DND-41 (cell line): ENCODE results near the gene EIF5A.

Experiments
- ATAC-seq: fragments of 200-7000 bp; cut with Tn5 transposase; 3 replicates; pipeline ENCODE4 v1.9.1; 2021; ENCODE audit warnings: low read depth; ENCODE audit not compliant: insufficient read depth
- DNase-seq: peaks from one replicate; pipeline ENCODE4 v3.0.0-alpha.2; 2020
- H2AFZ ChIP-seq: 2 replicates; pipeline ENCODE4 v1.6.0; 2012; ENCODE audit warnings: low read depth, low read length
- H3K27ac ChIP-seq: 2 replicates; pipeline ENCODE4 v1.5.1; 2012; ENCODE audit warnings: low read length, inconsistent platforms
- H3K27me3 ChIP-seq: fragments of 200-600 bp; sonication (generic); 2 replicates; pipeline ENCODE4 v1.6.0; 2012; ENCODE audit warnings: low read length, mild to moderate bottlenecking, inconsistent platforms; ENCODE audit not compliant: insufficient read depth, poor library complexity
- H3K36me3 ChIP-seq: 2 replicates; pipeline ENCODE4 v1.5.1; 2012; ENCODE audit warnings: low read length, inconsistent platforms; ENCODE audit not compliant: insufficient read depth
- H3K4me1 ChIP-seq: 2 replicates; pipeline ENCODE4 v1.5.1; 2012; ENCODE audit warnings: mild to moderate bottlenecking, low read length; ENCODE audit not compliant: insufficient read depth
- H3K4me2 ChIP-seq: 2 replicates; pipeline ENCODE4 v1.6.0; 2012; ENCODE audit warnings: mild to moderate bottlenecking, moderate library complexity, low read length, inconsistent platforms; ENCODE audit not compliant: insufficient read depth
- H3K4me3 ChIP-seq, 2 experiments: fragments of 200-600 bp in 1 of 2; shearing (Covaris generic) in 1 of 2; 2 replicates each; pipeline ENCODE4 v1.5.1; 2012 to 2016; ENCODE audit warnings: inconsistent platforms in 2 of 2, low read length in 2 of 2, mild to moderate bottlenecking in 2 of 2, low read depth in 1 of 2, moderate library complexity in 1 of 2
- H3K79me2 ChIP-seq: 2 replicates; pipeline ENCODE4 v1.6.0; 2012; ENCODE audit warnings: low read length, inconsistent platforms; ENCODE audit not compliant: insufficient read depth
- H3K9ac ChIP-seq: 2 replicates; pipeline ENCODE4 v1.6.0; 2012; ENCODE audit warnings: low read depth, mild to moderate bottlenecking, inconsistent platforms, low read length, moderate library complexity
- H3K9me3 ChIP-seq: 2 replicates; pipeline ENCODE4 v1.5.1; 2012; ENCODE audit warnings: low read length, moderate library complexity, mild to moderate bottlenecking, inconsistent platforms; ENCODE audit not compliant: insufficient read depth, severe bottlenecking
- H4K20me1 ChIP-seq: 2 replicates; pipeline ENCODE4 v1.6.0; 2012; ENCODE audit warnings: low read length; ENCODE audit not compliant: insufficient read depth
- EZH2 ChIP-seq: IDR thresholded peaks from 3 replicates; pipeline ENCODE4 v1.6.1; 2012; ENCODE audit warnings: borderline replicate concordance, low read depth, mild to moderate bottlenecking, moderate library complexity, low read length, inconsistent platforms; ENCODE audit not compliant: severe bottlenecking
- TF ChIP-seq, protein P1 (sequence below): IDR thresholded peaks from 2 replicates; pipeline ENCODE4 v1.5.1; 2012; ENCODE audit warnings: borderline replicate concordance, low read length, moderate library complexity, mild to moderate bottlenecking; ENCODE audit not compliant: poor library complexity, severe bottlenecking; ENCODE audit errors: extremely low read depth

Gene EIF5A

DNA sequence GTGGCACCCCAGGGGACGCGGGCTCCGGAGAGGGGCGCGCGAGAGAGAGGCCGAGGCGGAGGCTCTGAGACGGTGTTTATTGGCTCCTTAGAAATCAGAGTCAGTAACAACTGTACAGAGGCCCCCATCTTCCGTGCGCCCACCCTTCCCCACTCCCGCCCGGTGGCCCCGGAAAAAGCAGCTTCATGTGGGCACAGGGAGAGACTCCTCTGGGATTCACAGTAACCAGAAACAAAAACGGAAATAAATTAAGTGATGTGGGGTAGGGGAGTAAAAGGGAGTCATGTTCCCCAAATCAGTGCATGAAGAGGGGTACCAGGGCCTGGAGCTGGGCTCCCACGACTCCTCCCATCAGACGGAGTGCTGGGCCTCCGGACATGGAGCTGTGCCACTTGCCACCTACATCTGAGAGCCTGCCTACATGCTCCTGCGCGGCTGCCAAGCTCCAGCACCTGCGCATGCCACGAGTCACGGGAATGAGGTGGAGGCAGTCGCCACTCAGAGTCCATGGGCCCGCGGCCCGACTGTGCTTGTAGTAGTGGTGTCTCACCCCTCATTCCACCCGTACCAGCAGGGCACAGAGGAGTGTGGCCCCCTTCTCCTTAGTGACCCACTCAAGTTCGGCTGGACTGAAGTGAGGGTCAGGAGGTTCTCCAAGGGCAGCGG lies 8.3 kb downstream of the EIF5A start:
- TF ChIP-seq, protein P1, sequence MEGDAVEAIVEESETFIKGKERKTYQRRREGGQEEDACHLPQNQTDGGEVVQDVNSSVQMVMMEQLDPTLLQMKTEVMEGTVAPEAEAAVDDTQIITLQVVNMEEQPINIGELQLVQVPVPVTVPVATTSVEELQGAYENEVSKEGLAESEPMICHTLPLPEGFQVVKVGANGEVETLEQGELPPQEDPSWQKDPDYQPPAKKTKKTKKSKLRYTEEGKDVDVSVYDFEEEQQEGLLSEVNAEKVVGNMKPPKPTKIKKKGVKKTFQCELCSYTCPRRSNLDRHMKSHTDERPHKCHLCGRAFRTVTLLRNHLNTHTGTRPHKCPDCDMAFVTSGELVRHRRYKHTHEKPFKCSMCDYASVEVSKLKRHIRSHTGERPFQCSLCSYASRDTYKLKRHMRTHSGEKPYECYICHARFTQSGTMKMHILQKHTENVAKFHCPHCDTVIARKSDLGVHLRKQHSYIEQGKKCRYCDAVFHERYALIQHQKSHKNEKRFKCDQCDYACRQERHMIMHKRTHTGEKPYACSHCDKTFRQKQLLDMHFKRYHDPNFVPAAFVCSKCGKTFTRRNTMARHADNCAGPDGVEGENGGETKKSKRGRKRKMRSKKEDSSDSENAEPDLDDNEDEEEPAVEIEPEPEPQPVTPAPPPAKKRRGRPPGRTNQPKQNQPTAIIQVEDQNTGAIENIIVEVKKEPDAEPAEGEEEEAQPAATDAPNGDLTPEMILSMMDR = no peak
- TF ChIP-seq EZH2 = no peak
- H3K4me3 ChIP-seq = peak overlapping the region; percentile 45 to 88
- H3K9me3 ChIP-seq = no peaks in the 10 kb centered on the region
- ATAC-seq (no peak; the same call in 2 of the 3 replicates), DNase-seq (no peak)
- peak overlapping the region; percentile 95 for H3K4me2 ChIP-seq
- peak overlapping the region; percentile 69 for H3K9ac ChIP-seq
- peaks cover 72% of the 10 kb centered on the region for H3K36me3 ChIP-seq
- peaks cover 37% of the 10 kb centered on the region for H4K20me1 ChIP-seq
- H3K27me3 ChIP-seq = no peaks in the 10 kb centered on the region
- peaks cover 46% of the 10 kb centered on the region for H3K4me1 ChIP-seq
- H3K79me2 ChIP-seq = peaks cover 47% of the 10 kb centered on the region
- H3K27ac ChIP-seq = peak overlapping the region; percentile 75
- H2AFZ ChIP-seq = peak overlapping the region; percentile 73

DNA sequence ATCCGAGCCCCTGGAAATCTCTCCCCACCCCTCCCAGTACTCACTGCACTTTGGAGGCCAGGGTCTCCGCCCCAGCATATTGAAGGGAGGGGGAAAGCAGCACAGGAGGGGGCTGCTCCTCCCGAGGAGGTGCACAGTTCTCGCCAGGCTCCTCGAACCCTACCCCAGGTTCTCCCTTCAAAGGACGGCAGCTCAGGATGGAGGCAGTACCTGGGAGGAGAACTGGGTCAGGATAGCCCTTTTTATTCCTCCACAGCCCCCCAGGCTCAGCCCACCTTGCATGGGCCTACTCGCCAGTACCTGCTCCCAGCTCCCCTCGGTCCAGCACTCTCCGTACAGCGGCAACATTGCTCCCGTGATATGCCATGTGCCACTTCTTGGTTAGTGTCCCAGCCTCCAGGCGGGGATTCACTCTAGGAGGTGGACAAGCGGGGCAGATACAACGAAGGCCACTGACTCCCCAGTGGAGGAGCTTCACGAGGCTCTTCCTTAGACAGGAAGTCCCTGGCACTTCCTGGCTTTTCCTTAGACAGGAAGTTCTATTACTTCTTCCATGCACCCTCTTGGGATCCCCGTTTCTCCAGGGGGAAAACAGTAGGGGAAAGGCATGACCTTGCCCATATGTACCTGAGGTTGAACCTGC lies 9.9 kb downstream of the EIF5A start:
- peaks cover 34% of the 10 kb centered on the region for H3K4me1 ChIP-seq

DNA sequence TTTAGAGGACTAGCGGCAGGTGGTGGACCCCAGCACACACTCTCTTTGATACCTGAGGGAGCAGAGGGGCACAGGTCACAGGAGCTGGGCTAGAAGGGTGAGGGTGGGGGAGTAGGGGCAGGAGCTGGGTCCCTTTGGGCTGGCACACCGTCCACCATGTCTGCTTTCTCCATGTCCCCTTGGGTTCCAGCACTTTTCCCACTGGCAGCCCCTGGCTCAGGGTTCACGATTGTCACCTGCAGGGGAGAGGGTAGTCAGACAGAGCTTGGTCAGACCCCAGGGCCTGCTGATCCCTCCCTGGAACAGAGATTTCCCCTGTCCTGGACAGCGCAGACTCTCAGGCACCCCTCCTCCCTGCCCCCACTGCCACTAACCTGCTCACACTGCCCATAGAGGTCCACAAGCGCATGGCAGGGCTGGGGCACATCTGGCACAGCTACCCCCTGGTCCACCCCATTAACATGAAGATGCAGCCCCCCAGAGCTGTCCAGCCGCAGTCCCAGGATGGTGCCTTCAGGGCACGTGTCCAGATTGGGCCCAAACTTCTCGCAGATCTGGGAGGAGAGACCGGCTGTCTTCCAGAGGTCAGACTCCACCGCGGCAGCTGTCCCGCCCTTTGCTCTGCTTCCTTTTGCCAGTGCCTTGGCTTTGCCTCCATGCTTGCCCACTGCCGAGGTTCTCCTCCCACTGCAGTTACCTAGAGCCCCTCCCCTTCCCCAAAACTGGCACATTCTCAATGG lies 10.9 kb downstream of the EIF5A start:
- Histone ChIP-seq H3K36me3 (peaks cover 74% of the 10 kb centered on the region), H3K9ac (no peak overlapping the region), H3K4me2 (no peak overlapping the region), H4K20me1 (peaks cover 16% of the 10 kb centered on the region), H2AFZ (no peak overlapping the region), H3K79me2 (peaks cover 26% of the 10 kb centered on the region), H3K27me3 (no peaks in the 10 kb centered on the region), H3K9me3 (no peaks in the 10 kb centered on the region), H3K27ac (no peak overlapping the region), H3K4me1 (peaks cover 25% of the 10 kb centered on the region), H3K4me3 (no peak overlapping the region)
- no peak for TF ChIP-seq EZH2
- TF ChIP-seq, protein P1 = no peak
- ATAC-seq = no peak
- DNase-seq = no peak

More for the DNA sequence above, 9.9 kb downstream of the EIF5A start:
- H2AFZ ChIP-seq = no peak overlapping the region
- ATAC-seq (no peak), DNase-seq (no peak)
- H3K9me3 ChIP-seq = no peaks in the 10 kb centered on the region
- H3K36me3 ChIP-seq = peaks cover 74% of the 10 kb centered on the region
- no peak overlapping the region for H3K4me3 ChIP-seq
- H3K79me2 ChIP-seq = peaks cover 36% of the 10 kb centered on the region
- no peak overlapping the region for H3K4me2 ChIP-seq
- H4K20me1 ChIP-seq = peaks cover 25% of the 10 kb centered on the region
- H3K9ac ChIP-seq = no peak overlapping the region
- no peak for TF ChIP-seq EZH2
- TF ChIP-seq, protein P1 = no peak
- no peak overlapping the region for H3K27ac ChIP-seq
- H3K27me3 ChIP-seq = no peaks in the 10 kb centered on the region
